Calu3 (cell line): ENCODE results near the gene TRABD2B. TPM values are rescaled to one million over a fixed set of nuclear protein-coding genes. Genes with fewer than 3 reads are reported as not detected.

Source experiments
- BruUV-seq: library from RNA; stranded (reverse); fragments of 400-500 nt; replicated peaks from 2 replicates; lab custom pipeline; 2021; lab: Mats Ljungman, UMichigan
- CTCF ChIA-PET: fragments of 300-600 bp; sonication (Branson Sonifier 250); formaldehyde crosslinking; loops from one replicate; lab custom pipeline; 2022; ENCODE audit warnings: antibody characterized with exemption; lab: Charles Lee
- DNase-seq: peaks from one replicate; pipeline ENCODE4 v3.0.0; 2022
- H3K27ac Mint-ChIP-seq: one replicate; pipeline ENCODE4 v1.8.0; 2022; ENCODE audit warnings: mixed read lengths; ENCODE audit not compliant: unreplicated experiment
- H3K27me3 Mint-ChIP-seq: one replicate; pipeline ENCODE4 v1.8.0; 2022; ENCODE audit warnings: mixed read lengths; ENCODE audit not compliant: unreplicated experiment
- H3K36me3 Mint-ChIP-seq: one replicate; pipeline ENCODE4 v1.8.0; 2022; ENCODE audit warnings: mild to moderate bottlenecking, moderate library complexity, mixed read lengths; ENCODE audit not compliant: insufficient read depth, unreplicated experiment
- H3K4me1 Mint-ChIP-seq: one replicate; pipeline ENCODE4 v1.8.0; 2022; ENCODE audit warnings: mild to moderate bottlenecking, low read depth, mixed read lengths; ENCODE audit not compliant: unreplicated experiment
- H3K4me3 Mint-ChIP-seq: one replicate; pipeline ENCODE4 v1.8.0; 2022; ENCODE audit warnings: mild to moderate bottlenecking, low read depth, moderate library complexity, mixed read lengths; ENCODE audit not compliant: unreplicated experiment
- H3K9me3 Mint-ChIP-seq: one replicate; pipeline ENCODE4 v1.8.0; 2022; ENCODE audit warnings: low read depth, mixed read lengths; ENCODE audit not compliant: unreplicated experiment
- CTCF ChIP-seq: fragments of 200-600 bp; IDR thresholded peaks from one replicate; pipeline ENCODE4 v1.8.0; 2022; ENCODE audit warnings: antibody characterized with exemption; ENCODE audit not compliant: unreplicated experiment
- intact Hi-C: fragments of 100-400 bp; cut with micrococcal nuclease; formaldehyde crosslinking; loops from one replicate; pipeline ENCODE4 v1.10.0; 2022; ENCODE audit not compliant: unreplicated experiment
- total RNA-seq: library from RNA; stranded (reverse); gene quantifications from 2 replicates; pipeline ENCODE4 v1.2.3, GENCODE V29; 2022

The TRABD2B gene
- total RNA-seq, 1 experiment from 2014 or later = 0.42 TPM

- CTCF ChIA-PET = no interaction called here
- Mint-ChIP-seq H3K27ac (no peak overlapping the region), H3K27me3 (peaks cover 6% of the 10 kb centered on the region), H3K4me3 (no peak overlapping the region), H3K36me3 (no peaks in the 10 kb centered on the region), H3K4me1 (peaks cover 18% of the 10 kb centered on the region), H3K9me3 (peaks cover 8% of the 10 kb centered on the region)
- intact Hi-C loops = no loop called here
- TF ChIP-seq CTCF = no peak
- no peak for DNase-seq
- BruUV-seq = no TSS peak
Observed at GRCh38 chr1:47934243-47934805, 62.9 kb downstream of the TRABD2B start.

GRCh38 chr1:47932743-47933142 is 64.4 kb downstream of the TRABD2B start:
- intact Hi-C loops = no loop called here
- no peak for DNase-seq
- peaks cover 17% of the 10 kb centered on the region for H3K27me3 Mint-ChIP-seq
- H3K27ac Mint-ChIP-seq = no peak overlapping the region
- no TSS peak for BruUV-seq
- H3K4me1 Mint-ChIP-seq = peaks cover 9% of the 10 kb centered on the region
- H3K9me3 Mint-ChIP-seq = peaks cover 2% of the 10 kb centered on the region
- no peak for TF ChIP-seq CTCF
- CTCF ChIA-PET = no interaction called here
- H3K36me3 Mint-ChIP-seq = no peaks in the 10 kb centered on the region
- no peak overlapping the region for H3K4me3 Mint-ChIP-seq

- peaks cover 9% of the 10 kb centered on the region for H3K4me1 Mint-ChIP-seq
- no peaks in the 10 kb centered on the region for H3K36me3 Mint-ChIP-seq
- no peak overlapping the region for H3K4me3 Mint-ChIP-seq
- no peak overlapping the region for H3K27ac Mint-ChIP-seq
- TF ChIP-seq CTCF = peak; percentile 24
- CTCF ChIA-PET = no interaction called here
- intact Hi-C loops = loop anchor here (1.0 kb wide), 1 partner anchor 193 kb away; no protein-coding TSS in a partner anchor
- no TSS peak for BruUV-seq
- peaks cover 17% of the 10 kb centered on the region for H3K27me3 Mint-ChIP-seq
- DNase-seq = peak; percentile 55
- peaks cover 2% of the 10 kb centered on the region for H3K9me3 Mint-ChIP-seq
Observed at GRCh38 chr1:47931395-47931794, 65.8 kb downstream of the TRABD2B start.

- BruUV-seq = no TSS peak
- CTCF ChIA-PET = no interaction called here
- Mint-ChIP-seq H3K27ac (no peak overlapping the region), H3K36me3 (no peaks in the 10 kb centered on the region), H3K4me1 (peaks cover 9% of the 10 kb centered on the region), H3K9me3 (peaks cover 2% of the 10 kb centered on the region), H3K27me3 (peaks cover 17% of the 10 kb centered on the region), H3K4me3 (no peak overlapping the region)
- no peak for DNase-seq
- no peak for TF ChIP-seq CTCF
- intact Hi-C loops = no loop called here
Observed at GRCh38 chr1:47930210-47930840, 66.9 kb downstream of the TRABD2B start.
